HEK293T (cell line): ENCODE results near the gene PREX1.

Experiments
- ARNT ChIP-seq: fragments of 450-650 bp; IDR thresholded peaks from 2 replicates; pipeline ENCODE4 v1.6.1; 2017; ENCODE audit warnings: mild to moderate bottlenecking
- ELF4 ChIP-seq: fragments of 450-650 bp; IDR thresholded peaks from 2 replicates; pipeline ENCODE4 v1.6.1; 2017; ENCODE audit warnings: antibody characterized with exemption
- FOXA1 ChIP-seq: fragments of 450-650 bp; IDR thresholded peaks from 2 replicates; pipeline ENCODE4 v1.6.1; 2016; ENCODE audit warnings: mild to moderate bottlenecking
- FOXK2 ChIP-seq: fragments of 450-650 bp; IDR thresholded peaks from 2 replicates; pipeline ENCODE4 v1.6.1; 2016; ENCODE audit warnings: mild to moderate bottlenecking
- HDGF ChIP-seq: fragments of 450-650 bp; IDR thresholded peaks from 2 replicates; pipeline ENCODE4 v1.6.1; 2017; ENCODE audit warnings: antibody characterized with exemption, borderline replicate concordance
- L3MBTL2 ChIP-seq: fragments of 450-650 bp; conservative IDR thresholded peaks from 2 replicates; pipeline ENCODE4 v1.6.1; 2016; ENCODE audit warnings: mild to moderate bottlenecking
- LEF1 ChIP-seq: fragments of 450-650 bp; IDR thresholded peaks from 2 replicates; pipeline ENCODE4 v1.6.1; 2017; ENCODE audit warnings: mild to moderate bottlenecking, borderline replicate concordance
- SP1 ChIP-seq: fragments of 450-650 bp; IDR thresholded peaks from 2 replicates; pipeline ENCODE4 v1.6.1; 2017
- SUZ12 ChIP-seq: fragments of 450-650 bp; IDR thresholded peaks from 2 replicates; pipeline ENCODE4 v1.6.1; 2016; ENCODE audit warnings: mild to moderate bottlenecking

- no peak for TF ChIP-seq FOXA1
- TF ChIP-seq LEF1 = no peak
- no peak for TF ChIP-seq SP1
- no peak for TF ChIP-seq HDGF
- TF ChIP-seq FOXK2 = no peak
- TF ChIP-seq ELF4 = no peak
- TF ChIP-seq L3MBTL2 = no peak
- TF ChIP-seq SUZ12 = no peak
- TF ChIP-seq ARNT = no peak
Observed at GRCh38 chr20:48582673-48582985, 245.2 kb downstream of the PREX1 start.
